Erythroblast (primary cell): ENCODE data around the gene CXCL6.

Experiments
- DNase-seq, 2 experiments: peaks; one replicate each; lab custom pipeline; 2025; lab: John Stamatoyannopoulos, UW
- GATA1 ChIP-seq: IDR thresholded peaks from 2 replicates; pipeline ENCODE4 v1.6.1; 2011; ENCODE audit warnings: low read depth, mild to moderate bottlenecking, control low read depth, low read length, moderate library complexity
- POLR2A ChIP-seq: IDR thresholded peaks from 2 replicates; pipeline ENCODE4 v1.6.1; 2011; ENCODE audit warnings: mild to moderate bottlenecking, low read length

The CXCL6 gene

GRCh38 chr4:73836373-73837279, at the start of gene CXCL6:
Gene CXCL6 (plus strand): TSS chr4:73836678. CDS start chr4:73836751, 73 bp downstream.
- no peak for DNase-seq
- no peak for TF ChIP-seq GATA1
- no peak for TF ChIP-seq POLR2A

- DNase-seq, result no peak
- TF ChIP-seq GATA1, result no peak
- no peak for TF ChIP-seq POLR2A
Measured at GRCh38 chr4:73788411-73788810, 48.1 kb upstream of the CXCL6 start.

GRCh38 chr4:73798842-73799241, 37.6 kb upstream of the CXCL6 start:
- TF ChIP-seq GATA1, result no peak
- TF ChIP-seq POLR2A, result no peak
- no peak for DNase-seq

- no peak for DNase-seq
- TF ChIP-seq GATA1 (no peak), POLR2A (no peak)
Measured at GRCh38 chr4:73800206-73800605, 36.3 kb upstream of the CXCL6 start.

GRCh38 chr4:73801692-73802091, 34.8 kb upstream of the CXCL6 start:
- TF ChIP-seq GATA1 (no peak), POLR2A (no peak)
- no peak for DNase-seq

GRCh38 chr4:73803213-73803612, 33.3 kb upstream of the CXCL6 start:
- DNase-seq, result no peak
- no peak for TF ChIP-seq GATA1
- TF ChIP-seq POLR2A, result no peak

GRCh38 chr4:73810191-73810590, 26.3 kb upstream of the CXCL6 start:
- DNase-seq, result no peak
- TF ChIP-seq POLR2A (no peak), GATA1 (no peak)

- no peak for TF ChIP-seq POLR2A
- TF ChIP-seq GATA1, result no peak
- no peak for DNase-seq
Measured at GRCh38 chr4:73811841-73812240, 24.6 kb upstream of the CXCL6 start.

GRCh38 chr4:73814679-73815078, 21.8 kb upstream of the CXCL6 start:
- DNase-seq, result no peak
- TF ChIP-seq GATA1 (no peak), POLR2A (no peak)

GRCh38 chr4:73815145-73815544, 21.3 kb upstream of the CXCL6 start:
- DNase-seq, result no peak

GRCh38 chr4:73816814-73817213, 19.7 kb upstream of the CXCL6 start:
- DNase-seq, result no peak
- no peak for TF ChIP-seq GATA1
- TF ChIP-seq POLR2A, result no peak

More at GRCh38 chr4:73815145-73815544, 21.3 kb upstream of the CXCL6 start:
- TF ChIP-seq POLR2A, result no peak
- TF ChIP-seq GATA1, result no peak

GRCh38 chr4:73817341-73817740, 19.1 kb upstream of the CXCL6 start:
- no peak for TF ChIP-seq POLR2A
- TF ChIP-seq GATA1, result no peak
- no peak for DNase-seq

- no peak for DNase-seq
- TF ChIP-seq POLR2A (no peak), GATA1 (no peak)
Measured at GRCh38 chr4:73821325-73821724, 15.2 kb upstream of the CXCL6 start.

- no peak for TF ChIP-seq GATA1
- TF ChIP-seq POLR2A, result no peak
- DNase-seq, result no peak
Measured at GRCh38 chr4:73822389-73822788, 14.1 kb upstream of the CXCL6 start.

GRCh38 chr4:73822812-73823504, 13.5 kb upstream of the CXCL6 start:
- no peak for TF ChIP-seq POLR2A
- no peak for TF ChIP-seq GATA1
- no peak for DNase-seq
